ENCODE data around the gene HOXD13.

HOXD13 gene

DNA sequence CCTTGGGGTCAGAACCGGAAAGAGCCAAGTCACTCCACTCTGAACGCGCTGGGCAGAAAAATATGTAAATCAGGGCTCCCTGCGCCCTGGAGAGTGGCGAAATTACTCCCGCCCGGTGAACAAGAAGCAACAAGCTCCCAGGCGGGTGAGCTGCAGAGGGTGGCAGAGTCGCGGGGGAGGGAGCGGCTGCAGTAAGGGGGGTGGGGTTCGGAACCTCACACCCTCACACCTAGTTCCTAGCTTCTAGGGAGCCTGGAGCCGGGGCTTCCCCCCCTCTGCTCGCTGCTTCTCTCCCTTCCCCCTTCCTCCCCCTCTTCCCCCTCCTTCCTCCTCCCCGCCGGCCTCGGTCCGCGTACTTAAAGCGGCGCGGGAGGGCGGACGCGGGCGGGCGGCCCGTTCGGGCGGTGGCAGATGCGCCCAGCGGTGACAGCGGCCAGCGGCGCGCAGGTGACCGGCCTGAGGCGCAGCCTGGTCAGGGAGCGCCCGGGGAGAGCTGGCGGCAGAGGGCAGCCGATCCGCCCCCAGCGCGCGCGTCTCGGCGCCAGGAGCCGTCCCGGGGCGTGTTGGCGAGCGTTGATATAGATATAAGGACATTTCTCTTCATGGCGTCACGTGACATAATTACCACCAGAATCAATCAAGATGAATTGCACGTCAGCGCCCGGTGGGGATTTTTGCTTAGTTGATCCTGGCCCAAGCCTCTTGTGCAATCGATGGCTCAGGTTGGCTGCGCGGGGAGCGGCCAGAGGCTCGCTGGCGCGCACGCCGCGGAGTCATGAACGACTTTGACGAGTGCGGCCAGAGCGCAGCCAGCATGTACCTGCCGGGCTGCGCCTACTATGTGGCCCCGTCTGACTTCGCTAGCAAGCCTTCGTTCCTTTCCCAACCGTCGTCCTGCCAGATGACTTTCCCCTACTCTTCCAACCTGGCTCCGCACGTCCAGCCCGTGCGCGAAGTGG is 14.3 kb downstream of the HOXD13 start, which contains the start of gene HOXD11:
Gene HOXD11 (plus strand): TSS at position 700 of the 959 bp plus-strand sequence. CDS start 76 bp downstream, at position 776.
- no peak for DNase-seq (ENCODE audit: low spot score)

GRCh38 chr2:176107731-176108181 is 15.2 kb downstream of the HOXD13 start:
- DNase-seq (ENCODE audit: low spot score): no peak

GRCh38 chr2:176109192-176109901 is 16.8 kb downstream of the HOXD13 start:
- DNase-seq (ENCODE audit: low spot score): no peak

DNA sequence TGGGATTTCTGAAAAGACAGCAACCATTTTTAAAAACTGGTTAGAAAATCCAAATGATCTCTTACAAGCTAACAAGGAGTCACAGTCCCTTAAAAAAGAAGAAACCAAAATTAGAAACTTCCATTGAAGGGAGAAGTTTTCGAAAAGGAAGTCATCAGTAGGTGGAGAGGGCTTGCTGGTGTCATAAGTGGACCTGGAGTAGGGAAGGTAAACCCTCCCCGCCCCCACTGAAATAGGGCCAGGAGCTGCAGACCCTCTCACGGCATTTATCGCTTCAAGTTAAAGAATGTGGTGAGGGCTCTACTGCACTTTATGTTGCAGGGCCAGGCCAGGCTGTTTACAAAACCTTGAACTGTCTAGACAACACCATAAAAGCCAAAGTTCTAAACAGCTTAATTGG is 17.4 kb downstream of the HOXD13 start:
- no peak for DNase-seq (ENCODE audit: low spot score)

DNA sequence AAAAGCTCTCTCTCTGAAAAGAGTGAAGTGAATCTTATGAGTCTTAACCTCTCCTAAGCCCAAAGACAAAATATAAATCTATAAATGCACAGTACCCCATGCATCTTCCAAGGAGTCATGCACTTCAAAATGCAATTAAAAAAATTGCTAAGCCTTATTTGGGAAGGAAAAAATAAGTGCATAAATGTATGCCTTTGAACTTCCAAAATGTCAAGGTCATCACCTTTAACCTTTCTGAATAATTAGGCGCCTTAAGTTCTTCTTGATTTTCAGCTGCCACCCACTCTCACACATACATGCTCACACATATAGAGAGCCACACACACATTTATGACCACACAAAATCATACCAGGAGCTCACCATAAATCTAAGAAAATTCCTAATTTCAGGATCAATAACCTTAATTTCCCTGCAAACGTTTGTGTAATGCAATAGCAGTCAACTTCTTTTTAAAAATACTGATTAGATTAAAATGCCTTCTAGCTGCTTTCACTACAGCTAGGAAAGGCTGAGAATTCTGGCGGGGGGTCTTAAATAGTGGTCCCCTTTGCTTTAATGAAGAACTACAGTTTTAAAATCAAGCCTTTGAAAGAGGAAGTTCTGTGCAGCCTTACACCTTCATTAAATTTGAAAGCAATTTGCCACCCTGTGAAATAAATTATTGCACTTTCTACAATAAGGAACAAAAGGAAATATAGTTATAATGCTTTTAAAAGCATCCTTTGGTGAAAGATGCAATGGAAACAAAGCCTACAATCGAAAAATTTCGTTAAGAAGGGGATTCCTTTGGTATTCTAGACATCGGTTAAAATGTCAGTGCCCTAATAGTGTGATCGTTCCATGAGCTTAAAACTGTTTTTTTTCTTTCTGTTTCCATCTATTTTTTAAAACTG is 18.1 kb downstream of the HOXD13 start:
- no peak for DNase-seq (ENCODE audit: low spot score)

DNA sequence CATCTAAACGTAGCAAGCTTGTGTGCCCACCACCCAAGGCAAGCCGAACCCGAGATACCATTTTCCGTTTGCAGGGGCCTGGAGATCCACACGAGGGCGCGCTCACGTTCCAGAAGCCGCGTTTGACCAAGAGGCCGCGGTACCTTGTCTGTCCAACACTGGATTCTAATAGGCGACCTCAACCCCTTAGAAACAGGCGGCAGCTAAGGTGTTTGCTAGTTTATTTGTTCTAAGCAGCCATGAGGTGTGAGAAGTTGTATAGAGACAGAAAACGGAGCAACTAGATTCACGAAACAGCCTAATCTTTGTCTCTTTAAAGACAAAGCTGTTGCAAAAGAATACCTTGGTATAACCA is 18.8 kb downstream of the HOXD13 start:
- DNase-seq (ENCODE audit: low spot score): no peak

- no peak for DNase-seq (ENCODE audit: low spot score)
Measured at GRCh38 chr2:176111846-176112374, 19.4 kb downstream of the HOXD13 start.

GRCh38 chr2:176112375-176113302 is 20.1 kb downstream of the HOXD13 start:
- no peak for DNase-seq (ENCODE audit: low spot score)

DNA sequence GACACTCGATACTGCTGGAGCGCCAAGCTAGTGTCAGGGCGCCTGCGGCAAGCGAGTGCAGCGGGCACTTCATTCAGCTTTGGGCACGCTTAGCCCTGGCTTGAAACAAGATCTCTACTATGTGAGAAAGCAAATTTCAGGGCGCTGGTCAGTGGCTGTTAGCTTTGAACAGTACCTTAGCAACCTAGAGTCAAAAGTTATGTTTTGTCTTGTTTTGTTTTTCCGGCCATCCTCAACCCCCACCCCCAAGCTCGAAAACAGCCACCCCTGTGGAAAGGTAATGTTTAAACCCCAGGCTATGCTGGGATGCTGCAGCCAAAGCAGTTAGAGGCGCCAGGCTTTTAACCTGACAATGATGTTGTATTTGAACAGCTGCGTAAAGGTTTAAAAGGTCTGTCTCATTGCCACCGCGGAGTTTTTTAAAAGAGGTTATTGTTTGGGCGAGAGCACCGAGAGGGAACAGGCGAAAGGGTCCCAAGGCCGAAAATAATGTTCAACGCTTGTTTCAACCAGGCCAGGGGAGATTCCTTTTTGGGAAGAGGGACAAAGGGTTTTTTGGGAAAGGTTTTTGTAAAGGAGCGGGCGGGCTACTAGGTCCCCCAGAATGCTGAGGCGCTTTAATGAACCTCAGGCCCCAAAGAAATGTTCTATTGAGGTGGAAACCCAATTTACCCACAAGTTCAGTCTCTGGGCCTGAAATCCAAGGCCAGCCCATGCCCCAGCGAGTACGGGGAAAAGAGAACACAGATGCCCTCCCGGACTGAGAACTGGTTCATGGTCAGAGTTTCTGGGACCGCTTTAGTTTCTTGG is 21.8 kb downstream of the HOXD13 start:
- DNase-seq (ENCODE audit: low spot score): no peak

GRCh38 chr2:176114930-176115625 is 22.6 kb downstream of the HOXD13 start:
- no peak for DNase-seq (ENCODE audit: low spot score)

- no peak for DNase-seq (ENCODE audit: low spot score)
Measured at GRCh38 chr2:176115883-176116813, 23.6 kb downstream of the HOXD13 start, which contains the start of gene HOXD10. HOXD10 (plus strand) TSS chr2:176116778; CDS start chr2:176116834, 56 bp downstream.

DNA sequence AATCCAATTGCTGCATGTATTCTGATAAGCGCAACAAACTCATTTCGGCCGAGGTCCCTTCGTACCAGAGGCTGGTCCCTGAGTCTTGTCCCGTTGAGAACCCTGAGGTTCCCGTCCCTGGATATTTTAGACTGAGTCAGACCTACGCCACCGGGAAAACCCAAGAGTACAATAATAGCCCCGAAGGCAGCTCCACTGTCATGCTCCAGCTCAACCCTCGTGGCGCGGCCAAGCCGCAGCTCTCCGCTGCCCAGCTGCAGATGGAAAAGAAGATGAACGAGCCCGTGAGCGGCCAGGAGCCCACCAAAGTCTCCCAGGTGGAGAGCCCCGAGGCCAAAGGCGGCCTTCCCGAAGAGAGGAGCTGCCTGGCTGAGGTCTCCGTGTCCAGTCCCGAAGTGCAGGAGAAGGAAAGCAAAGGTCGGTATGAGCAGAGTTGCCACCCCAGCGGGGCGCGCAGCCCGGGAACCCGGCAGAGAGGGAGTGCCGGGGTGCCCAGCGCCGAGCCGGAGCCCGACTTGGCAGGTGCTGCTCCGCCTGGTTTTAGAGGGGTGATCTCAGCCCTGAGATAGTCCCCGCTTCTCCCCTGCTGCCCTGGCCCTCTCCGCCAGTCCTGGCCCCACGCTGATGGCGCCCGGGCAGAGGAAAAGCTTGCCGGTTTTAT is 24.8 kb downstream of the HOXD13 start:
- DNase-seq (ENCODE audit: low spot score): no peak

GRCh38 chr2:176117823-176118371 is 25.4 kb downstream of the HOXD13 start:
- no peak for DNase-seq (ENCODE audit: low spot score)

GRCh38 chr2:176118601-176119339 is 26.2 kb downstream of the HOXD13 start:
- peak; percentile 18 for DNase-seq (ENCODE audit: low spot score)

- no peak for DNase-seq (ENCODE audit: low spot score)
Measured at GRCh38 chr2:176120364-176121189, 28.1 kb downstream of the HOXD13 start.

Data from hematopoietic multipotent progenitor cell treated with erythropoietin and hydrocortisone succinate and interleukin-3 and kit ligand, for 17 days (in vitro differentiated cells).